HPDE6-E6E7 (cell line): ENCODE data around the gene COL17A1.

ENCODE experiments used
- DNase-seq: peaks from one replicate; pipeline ENCODE4 v3.0.0; 2011; ENCODE audit warnings: missing footprints; ENCODE audit errors: extremely low spot score

COL17A1 gene

GRCh38 chr10:104098358-104098925, 12.8 kb upstream of the COL17A1 start:
- no peak for DNase-seq

GRCh38 chr10:104096692-104097091, 11.0 kb upstream of the COL17A1 start:
- DNase-seq, result no peak

DNA sequence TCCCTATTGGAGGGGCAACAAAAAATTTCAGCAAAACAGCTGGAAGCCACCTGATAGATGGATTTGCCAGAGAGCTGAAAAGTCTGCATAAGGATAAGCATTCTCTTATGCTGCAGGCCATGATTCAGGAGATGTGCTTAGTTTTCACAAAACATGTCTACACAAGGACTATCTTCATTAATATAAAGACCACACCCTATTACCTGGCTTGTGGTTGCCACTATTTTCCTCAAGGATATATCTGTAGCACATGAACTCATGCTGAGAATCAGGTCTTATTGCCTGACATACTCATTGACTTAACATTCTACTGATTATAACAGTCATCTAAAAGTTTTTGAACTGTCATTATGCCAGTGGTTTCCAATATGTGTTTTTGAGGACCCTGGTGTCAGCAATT, 7.1 kb upstream of the COL17A1 start:
- DNase-seq, result no peak

DNA sequence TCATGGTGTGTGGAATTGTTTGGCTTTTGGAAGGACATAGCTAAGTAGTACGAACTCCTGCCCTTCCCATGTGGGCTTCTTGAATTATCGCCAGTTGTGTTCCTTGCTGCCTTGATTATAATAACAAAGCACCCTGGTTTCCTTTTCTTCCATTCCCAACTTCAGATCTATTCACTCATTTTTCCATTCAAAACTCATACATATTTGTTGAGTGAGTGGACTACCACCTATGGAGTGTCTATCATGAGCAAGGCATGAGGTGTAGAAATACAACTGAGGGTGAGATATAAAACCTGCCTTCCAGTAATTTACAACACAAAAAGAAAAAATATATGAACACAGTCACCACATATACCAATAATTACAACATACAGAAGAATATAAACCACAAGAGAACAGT, 4.9 kb upstream of the COL17A1 start:
- no peak for DNase-seq

DNA sequence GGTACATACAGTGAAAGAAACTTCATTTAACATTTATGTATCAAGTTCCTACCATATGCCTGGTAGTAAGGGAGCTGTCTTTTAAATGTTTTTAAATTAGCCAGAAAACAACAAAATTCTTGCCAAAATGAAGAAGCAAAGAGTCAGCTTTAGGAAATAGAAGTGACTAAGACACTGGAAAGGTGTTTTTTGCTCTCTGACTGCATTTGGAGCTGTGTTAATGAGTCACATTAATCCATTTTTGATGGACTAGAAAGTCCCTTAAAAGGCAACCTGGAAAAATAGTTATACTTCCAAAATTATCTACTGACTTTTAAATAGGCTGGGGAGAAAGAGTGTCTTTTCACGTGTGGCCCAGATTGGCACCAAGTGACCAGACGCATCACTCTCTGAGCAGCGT, 3.9 kb upstream of the COL17A1 start:
- DNase-seq, result no peak

DNA sequence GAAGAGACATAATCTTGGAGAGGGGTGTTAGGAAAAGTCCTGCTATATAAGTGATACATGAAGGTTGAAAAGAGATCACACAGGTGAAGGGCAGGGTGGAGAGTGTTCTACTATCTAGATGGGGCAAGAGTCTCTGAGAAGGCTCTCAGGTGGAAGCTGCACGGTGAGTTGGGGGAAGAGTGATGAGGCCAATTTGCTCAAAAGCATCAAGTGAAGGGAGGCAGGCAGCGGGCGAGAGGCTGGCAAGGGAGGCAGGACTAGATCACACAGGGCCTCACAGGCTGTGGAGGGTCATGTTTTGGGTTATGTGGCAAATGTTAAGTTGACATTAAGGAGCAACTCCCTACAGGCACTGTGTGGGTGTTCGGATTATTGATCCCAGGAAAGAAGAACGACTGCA, 2.6 kb upstream of the COL17A1 start:
- no peak for DNase-seq

DNA sequence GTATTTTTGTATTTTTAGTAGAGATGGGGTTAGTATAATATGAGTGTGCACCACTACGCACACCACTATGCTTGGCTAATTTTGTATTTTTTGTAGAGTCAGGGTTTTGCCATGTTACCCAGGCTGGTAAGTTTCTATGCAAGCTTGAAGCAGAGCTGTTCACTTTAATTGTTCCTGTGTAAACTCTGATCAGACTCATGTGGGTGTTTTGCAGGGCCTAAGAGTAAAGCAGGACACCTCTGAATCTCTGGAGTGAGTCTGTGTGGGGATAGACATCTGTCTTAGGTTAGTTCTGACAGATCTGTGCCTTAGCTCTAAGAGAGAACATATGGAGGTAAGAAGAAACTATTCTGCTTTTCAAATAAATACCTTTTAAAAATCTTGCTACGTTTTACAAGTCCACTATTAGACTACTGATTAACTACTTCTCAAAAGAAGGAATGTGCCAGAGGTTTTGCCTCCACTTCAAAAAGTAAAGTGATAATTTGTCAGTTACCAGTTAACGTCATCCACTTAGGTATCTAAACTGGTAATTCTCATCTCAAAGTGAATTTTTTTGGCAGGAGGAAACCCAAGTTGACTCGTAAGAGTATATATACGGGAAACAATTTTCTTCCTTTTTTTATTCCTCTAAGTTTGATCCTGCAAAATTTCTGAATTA, 1.1 kb downstream of the COL17A1 start:
- no peak for DNase-seq

- DNase-seq, result no peak
Measured at GRCh38 chr10:104081998-104082397, 3.7 kb downstream of the COL17A1 start.

- no peak for DNase-seq
Measured at GRCh38 chr10:104080762-104081161, 4.9 kb downstream of the COL17A1 start.

- DNase-seq, result no peak
Measured at GRCh38 chr10:104077663-104078151, 8.0 kb downstream of the COL17A1 start.

DNA sequence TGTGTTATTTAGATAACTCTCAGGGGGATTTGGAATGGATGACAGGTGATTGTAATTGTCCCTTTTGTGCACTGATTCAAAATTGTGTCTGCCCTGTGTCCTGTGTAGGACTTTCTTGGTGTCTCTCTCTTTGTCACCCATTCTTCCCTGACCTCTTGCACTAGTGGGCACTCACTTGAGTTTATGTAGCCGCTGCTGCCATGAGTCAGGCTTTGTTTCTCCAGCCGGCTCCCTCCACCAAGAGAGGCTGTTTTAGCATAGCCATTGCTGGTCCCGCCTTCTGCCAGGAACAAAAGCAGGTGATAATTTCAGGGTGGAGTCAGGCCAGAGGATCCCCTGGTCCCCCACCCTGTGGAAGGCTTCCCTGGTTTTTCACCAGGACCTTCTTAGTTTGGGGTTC, 8.4 kb downstream of the COL17A1 start:
- DNase-seq, result no peak

- DNase-seq, result no peak
Measured at GRCh38 chr10:104076743-104077160, 8.9 kb downstream of the COL17A1 start.

DNA sequence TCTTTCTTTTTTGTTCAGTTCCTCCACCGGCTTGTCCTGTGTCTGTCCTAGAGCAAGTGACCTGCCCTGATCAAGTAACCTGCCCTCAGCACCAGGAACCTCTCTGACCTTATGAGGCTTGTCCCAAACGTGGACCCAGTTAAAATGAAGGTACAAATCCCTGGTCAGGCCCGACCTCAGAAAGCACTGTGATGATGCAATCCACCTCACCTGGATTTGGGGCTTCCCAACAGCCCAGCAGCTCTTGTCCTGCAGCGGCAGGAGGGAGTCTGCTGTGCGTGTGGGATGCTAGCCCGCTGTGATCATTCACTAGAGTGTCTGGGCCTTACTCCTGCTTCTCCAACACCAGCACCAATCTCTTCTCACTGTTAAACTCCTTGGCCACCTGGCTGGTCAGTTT, 11.2 kb downstream of the COL17A1 start:
- DNase-seq, result no peak

DNA sequence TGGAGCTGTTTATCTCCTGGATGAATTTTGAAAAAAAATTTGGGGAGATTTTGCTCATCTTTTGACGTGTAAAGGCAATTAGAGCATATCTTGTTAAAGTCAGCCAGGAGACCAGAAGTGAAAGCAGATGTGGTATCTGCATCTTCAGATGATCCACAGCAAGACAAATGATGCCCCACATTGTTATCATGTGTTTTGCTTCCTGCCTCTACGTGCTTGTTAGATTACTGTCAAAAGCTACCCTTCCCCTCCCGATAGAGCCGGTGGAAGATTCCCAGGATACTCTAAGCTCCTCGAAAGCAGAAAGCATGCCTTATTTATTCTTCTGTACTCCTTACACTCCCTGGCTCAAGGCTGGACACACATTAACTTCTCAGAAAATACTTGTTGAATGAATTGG, 12.9 kb downstream of the COL17A1 start:
- DNase-seq, result no peak

DNA sequence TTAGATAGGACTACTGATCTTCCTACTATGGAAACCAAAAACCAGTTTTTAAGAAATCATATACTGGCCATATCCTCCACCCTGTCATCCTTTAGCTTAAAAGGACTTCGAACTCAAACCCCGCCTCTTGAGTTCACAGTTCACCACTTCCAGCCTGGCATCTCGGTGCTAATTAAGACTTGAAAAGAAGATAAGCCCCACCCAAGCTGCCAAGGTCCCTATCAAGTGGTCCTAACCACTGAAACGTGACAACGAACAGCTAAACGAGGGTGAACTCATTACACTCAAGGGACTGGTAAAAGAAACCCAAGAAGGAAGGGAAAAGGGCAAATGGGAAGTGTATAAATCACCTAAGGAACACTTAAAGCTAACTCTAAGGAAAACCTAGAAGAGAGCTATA, 16.1 kb downstream of the COL17A1 start:
- DNase-seq, result no peak

DNA sequence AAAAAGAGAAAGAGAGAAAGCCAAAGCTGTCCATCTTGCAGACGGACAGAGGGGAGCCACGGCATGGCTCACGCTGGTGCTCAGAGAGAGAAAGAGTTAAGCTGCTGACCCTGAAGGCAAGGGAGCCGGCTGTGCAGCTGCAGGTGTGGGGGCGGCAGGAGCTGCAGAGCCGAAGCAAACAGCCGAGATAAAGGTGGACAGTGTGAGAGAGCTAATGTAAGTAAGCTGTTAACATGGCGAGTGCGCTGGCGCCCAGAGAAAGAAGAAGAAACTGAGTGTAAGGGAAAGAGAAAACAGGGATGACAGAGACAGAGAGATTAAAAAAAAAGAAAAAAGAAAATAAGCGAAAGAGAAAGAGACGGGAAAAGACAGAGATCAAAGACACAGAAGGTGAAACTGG, 18.2 kb downstream of the COL17A1 start:
- no peak for DNase-seq

DNA sequence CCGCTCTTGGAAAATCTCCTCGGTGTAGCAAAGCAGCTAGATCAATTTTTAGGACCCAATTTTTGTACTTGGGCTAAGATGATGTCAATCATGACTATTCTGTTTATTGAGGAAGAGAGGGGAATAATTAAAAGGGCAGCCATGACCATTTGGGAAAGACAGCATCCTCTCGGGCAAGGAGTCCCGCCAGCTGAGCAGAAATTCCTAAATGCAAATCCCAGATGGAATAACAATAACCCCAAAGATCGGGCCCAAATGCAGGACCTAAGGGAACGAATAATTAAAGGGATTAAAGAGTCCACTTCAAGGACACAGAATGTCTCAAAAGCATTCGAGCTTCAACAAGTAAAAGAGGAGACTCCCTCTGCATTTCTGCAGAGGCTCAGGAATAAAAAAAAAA, 18.7 kb downstream of the COL17A1 start:
- no peak for DNase-seq

GRCh38 chr10:104065748-104066147, 19.9 kb downstream of the COL17A1 start:
- DNase-seq, result no peak

- DNase-seq, result no peak
Measured at GRCh38 chr10:104061196-104061595, 24.5 kb downstream of the COL17A1 start.

- no peak for DNase-seq
Measured at GRCh38 chr10:104059364-104059763, 26.3 kb downstream of the COL17A1 start.

DNA sequence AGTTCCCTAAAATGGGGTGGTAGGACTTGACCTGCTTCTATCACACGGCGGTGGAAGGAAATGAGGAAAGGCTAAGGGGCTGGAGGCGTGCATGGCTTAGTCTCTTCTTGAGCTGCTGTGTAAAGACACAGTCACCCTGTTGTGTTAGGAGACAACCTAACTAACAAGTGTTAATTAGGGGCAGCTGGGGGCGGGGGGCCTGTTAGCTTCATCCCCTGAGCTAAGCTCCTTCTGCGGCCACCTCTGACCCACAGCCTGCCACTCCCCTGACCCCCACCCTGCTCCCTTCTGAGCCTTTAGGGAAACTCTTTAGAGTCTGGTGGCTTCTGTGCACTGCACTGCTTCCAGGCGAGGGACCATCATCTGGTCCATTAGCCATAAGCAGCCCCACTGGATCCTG, 28.0 kb downstream of the COL17A1 start:
- DNase-seq, result no peak

DNA sequence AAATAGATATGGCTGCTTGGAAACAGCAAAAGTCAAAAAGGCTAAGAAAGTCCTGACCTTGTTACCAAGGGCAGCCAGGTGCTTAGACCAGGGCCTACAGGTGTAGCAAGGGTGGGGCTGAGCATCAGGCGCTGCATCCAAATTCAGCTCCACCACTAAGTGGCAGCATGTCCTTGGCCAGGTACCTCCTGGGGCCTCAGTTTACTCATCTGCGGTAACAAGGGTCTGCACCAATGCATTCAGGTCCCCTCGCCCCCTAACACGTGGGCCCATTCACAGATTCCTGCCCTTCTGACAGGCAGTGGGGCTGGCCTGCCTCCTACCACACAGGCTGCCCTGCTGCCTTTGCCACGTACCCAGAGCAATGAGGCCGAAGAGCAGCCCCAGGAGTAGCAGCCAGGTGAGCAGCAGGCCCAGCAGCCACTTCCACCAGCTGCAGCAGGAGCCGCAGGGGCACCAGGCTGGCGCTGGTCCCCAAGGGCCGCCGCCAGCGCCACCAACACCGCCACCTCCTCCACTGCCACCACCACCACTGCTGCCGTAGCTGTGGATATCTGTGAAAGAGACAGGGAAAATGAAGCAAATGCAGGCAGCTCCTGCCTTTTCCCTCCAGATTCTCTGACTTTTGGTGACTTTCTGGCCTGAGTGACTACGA, 28.9 kb downstream of the COL17A1 start:
- no peak for DNase-seq

- no peak for DNase-seq
Measured at GRCh38 chr10:104054430-104054829, 31.2 kb downstream of the COL17A1 start.
